GM18909 (cell line): ENCODE results near the gene RPS4Y2.

Experiments used
- ATAC-seq: cut with Tn5 transposase; IDR thresholded peaks from one replicate; pipeline ENCODE4 v1.9.1; 2021; ENCODE audit warnings: mild to moderate bottlenecking; ENCODE audit not compliant: unreplicated experiment, poor library complexity

The RPS4Y2 gene

DNA sequence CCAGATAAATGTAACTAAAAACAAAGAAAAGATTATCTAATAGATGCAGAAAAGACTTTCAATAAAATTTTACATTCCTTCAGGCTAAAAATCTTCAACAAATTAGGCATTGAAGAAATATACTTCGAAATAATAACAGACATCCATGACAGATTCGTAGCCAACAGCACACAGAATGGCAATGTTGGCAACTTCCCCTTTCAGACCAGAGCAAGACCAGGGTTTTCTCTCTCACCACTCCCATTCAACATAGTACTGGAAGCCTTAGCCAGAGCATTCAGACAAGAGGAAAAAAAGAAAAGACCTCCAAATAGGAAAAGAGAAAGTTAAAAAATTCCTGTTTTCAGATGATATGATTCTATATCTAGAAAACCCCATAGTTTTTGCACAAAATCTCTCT is 61.2 kb downstream of the RPS4Y2 start:
- no peak for ATAC-seq
